ENCODE data around the gene MTX1.
"Not testable (repeated sequence)": the region's sequence is repeated elsewhere in the genome, so short reads cannot be mapped to it uniquely, and the experiment has no call there.

The MTX1 gene

DNA sequence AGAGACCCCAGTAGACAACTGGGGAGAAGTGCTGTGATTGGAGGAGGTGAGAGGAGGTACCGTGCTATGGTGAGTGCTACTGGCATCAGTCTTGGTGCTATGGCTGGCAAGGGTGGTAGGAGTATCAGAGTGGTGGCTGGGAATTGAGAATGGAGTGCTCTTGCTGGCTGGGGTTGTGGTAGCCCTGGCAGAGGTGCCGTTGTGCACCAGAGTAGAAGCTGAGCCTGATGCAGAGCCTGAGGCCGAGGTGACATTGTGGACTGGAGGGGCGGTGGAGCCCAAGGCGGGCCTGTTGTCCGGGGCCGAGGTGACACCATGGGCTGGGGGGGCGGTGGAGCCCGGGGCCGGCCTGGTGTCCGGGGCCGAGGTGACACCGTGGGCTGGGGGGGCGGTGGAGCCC is 20.2 kb upstream of the MTX1 start:
- DNase-seq (ENCODE audit: low spot score), result no peak

DNA sequence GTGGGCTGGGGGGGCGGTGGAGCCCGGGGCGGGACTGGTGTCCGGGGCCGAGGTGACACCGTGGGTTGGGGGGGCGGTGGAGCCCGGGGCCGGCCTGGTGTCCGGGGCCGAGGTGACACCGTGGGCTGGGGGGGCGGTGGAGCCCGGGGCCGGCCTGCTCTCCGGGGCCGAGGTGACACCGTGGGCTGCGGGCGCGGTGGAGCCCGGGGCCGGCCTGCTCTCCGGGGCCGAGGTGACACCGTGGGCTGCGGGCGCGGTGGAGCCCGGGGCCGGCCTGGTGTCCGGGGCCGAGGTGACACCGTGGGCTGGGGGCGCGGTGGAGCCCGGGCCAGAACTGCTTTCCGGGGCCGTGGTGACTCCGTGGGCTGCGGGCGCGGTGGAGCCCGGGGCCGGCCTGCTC is 18.6 kb upstream of the MTX1 start:
- not testable (repeated sequence) for DNase-seq (ENCODE audit: low spot score)

GRCh38 chr1:155191904-155192303 is 16.6 kb upstream of the MTX1 start:
- no peak for DNase-seq (ENCODE audit: low spot score)

- DNase-seq (ENCODE audit: low spot score), result no peak
Observed at GRCh38 chr1:155192346-155193274, 15.9 kb upstream of the MTX1 start.

DNA sequence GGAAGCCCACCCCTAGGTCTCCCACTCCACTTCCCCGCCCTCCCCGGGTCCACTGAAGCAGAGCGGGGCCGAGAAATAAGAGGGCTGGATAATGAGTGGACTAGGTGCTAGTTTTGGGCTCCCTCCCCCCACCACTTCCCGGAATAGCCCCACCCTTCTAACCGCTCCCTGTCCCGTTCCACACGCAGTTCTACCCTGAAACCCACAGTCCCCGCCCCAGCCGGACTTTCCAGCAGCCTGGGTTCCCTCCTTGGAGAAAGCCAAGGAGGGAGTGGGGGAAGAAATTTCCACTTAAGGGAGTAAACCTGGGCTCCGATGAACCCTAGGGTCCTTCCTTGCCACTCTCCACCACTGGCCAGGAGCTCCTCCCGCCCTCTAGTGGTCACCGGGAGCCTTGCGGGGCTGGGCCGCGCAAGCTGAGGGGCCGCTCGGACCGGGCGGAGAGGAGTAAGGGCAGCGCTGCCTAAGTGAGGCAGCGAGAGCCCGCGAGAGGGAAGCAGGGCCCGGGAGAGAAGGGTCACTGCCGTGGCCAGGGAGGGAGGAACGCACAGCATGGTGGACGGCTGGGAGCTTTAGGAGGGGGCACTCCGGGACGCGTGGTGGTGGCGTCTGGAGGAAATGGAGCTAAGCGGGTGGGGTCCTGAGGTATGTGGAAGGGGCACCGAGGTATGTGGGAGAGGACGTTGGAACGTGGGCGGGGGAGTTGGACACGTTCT is 15.1 kb upstream of the MTX1 start:
- DNase-seq (ENCODE audit: low spot score), result no peak

GRCh38 chr1:155193991-155194240 is 14.6 kb upstream of the MTX1 start:
- DNase-seq (ENCODE audit: low spot score), result not testable (repeated sequence)

DNA sequence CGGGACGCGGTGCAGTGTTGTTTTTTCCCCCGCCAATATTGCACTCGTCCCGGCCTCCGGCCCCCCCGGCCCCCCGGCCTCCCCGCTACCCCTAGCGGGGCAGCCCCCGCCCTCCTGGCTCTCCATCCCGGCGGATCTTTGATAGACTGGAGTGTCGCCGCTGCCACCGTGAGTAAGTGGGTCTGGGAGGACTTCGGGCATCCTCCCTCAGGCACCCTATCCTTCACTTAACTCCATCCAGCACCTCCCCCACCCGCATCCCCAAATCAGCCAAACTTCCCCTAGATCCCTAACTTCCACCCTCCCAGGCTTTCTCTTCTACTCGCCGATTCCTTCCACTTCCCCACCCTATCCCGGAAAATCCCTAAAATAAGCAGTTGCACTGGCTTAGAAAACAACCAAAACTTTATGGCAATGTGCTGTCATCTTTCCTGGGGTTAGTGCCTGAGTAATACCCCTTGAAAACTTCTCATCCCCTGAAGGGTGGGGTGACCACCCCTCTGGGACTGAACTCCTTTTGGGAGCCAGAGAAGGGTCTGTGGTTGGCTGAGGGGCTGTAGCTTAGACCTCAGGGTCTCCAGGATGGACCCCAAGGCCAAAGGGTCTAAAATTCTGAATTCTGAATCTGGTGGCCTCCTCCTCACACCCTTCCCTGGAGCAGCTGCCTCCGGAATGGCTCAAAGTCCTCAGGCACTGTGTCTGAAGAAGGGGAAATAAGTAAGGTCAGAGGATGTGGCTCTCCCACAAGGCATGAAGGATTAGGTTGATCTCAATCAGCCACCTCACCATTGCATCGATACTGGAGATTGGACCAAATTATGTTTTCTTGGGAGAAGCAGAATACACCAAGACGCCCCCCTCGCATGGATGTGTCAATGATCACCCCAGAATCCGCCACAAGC is 13.0 kb upstream of the MTX1 start:
- DNase-seq (ENCODE audit: low spot score), result no peak

DNA sequence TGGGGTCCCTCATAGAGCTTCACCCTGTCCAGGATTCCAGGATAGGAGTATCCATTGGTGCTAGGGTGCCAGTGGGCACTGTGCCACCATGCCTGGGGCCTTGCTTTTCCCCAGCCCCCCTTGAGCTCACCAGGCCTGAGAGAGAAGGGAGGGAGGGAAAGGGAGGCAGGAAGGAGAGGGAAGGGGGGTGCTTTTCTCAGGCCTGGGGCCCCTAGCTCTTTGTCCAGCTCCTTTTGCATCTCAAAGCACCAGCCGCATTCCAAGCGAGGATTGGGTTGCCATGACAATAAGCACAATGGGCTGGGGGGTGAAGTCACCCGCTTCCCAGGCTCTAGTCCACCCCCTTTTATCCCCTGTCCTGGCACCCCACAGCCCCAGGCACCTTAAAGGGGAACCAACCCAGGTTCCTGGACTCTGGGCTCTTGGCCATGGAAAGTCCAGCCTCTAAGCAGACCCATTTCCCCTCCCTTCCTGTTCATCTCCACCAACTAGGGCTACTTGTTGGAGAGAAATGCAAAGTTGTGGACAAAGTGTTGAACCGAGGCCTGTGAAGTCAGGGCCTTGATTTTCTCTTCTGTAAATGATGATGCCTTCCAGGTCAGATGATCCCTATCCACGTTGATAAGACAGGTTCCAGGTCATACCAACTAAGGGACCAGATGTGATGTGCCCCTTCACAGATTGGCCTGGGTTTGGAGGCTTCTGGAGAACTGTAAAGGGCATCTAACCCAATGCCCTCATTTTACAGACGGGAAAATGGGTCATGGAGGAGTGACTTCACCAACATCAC is 12.2 kb upstream of the MTX1 start:
- peak; percentile 58 for DNase-seq (ENCODE audit: low spot score)

DNA sequence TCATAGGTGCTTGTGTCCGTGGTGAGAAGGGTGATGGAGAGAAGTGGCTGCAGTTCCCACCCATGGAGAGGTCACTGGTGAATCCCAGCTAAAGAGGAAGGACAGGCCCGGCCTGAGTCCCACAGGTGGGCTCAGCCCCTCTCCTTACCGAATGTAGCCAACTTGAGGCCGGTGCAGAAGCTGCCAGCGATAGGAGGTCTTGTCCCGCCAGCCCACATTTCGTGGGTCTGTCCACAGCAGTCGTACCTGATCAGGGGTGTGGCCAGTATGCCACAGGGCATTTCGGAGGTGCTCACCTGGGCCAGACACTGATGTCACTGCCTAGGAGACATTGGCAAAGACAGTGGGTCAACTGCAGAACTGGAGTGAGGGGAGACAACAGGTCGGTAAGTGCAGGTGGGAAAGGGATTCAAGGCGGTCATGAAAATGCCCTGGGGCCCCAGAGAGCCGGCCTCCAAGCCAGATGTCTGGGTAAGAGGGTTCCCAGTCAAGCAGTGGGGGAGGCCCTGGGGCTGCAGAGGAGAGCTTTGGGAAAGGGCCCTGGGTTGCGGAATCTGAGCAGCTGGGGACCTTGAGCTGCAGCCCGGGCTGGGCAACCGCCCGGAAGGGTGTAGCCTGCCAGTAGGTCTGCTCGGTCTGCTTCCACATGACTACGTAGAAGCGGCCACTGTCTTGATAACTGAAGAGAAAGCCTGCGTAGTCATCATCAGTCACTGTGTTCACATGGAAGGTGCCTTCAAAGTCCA is 11.4 kb upstream of the MTX1 start:
- DNase-seq (ENCODE audit: low spot score), result no peak

GRCh38 chr1:155197901-155198546 is 10.5 kb upstream of the MTX1 start:
- no peak for DNase-seq (ENCODE audit: low spot score)

- DNase-seq (ENCODE audit: low spot score), result no peak
Observed at GRCh38 chr1:155198547-155198906, 10.0 kb upstream of the MTX1 start.

DNA sequence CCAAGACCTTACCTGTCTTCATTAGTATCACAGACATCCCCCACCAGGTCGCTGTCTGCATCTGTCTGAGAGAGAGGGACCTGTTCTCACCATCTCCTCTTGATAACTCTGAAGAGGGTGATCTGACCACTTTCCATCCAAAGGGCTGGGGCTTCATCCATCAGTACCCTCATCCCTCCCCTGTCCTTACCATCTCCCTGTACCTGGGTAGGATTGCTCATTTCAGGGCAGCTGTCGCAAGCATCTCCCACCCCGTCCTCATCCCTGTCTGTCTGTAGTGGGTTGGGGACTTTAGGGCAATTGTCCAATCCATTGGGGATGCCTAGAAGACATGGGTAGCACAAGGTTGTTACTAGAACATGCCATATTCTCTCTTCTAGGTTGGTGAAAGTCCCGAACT is 8.7 kb upstream of the MTX1 start:
- DNase-seq (ENCODE audit: low spot score), result no peak

DNA sequence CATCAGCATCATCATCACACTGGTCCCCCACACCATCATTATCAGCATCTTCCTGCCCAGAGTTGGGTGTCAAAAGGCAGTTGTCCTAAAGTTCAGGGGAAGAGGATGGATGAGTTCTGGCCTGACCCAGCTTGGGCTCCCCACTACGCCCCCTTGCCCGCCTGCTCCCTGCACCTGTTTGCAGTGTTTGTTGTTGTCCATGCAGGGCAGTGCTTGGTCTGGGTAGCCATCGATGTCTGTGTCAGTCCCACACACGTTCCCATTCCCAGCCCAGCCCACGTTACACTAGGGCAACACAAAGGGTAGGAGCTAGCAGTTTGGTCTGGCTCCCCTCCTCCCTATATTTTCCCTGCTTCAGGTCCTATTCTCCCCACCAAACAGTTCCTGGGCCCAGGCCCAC is 7.6 kb upstream of the MTX1 start:
- no peak for DNase-seq (ENCODE audit: low spot score)

- DNase-seq (ENCODE audit: low spot score), result no peak
Observed at GRCh38 chr1:155202198-155202597, 6.3 kb upstream of the MTX1 start.

DNA sequence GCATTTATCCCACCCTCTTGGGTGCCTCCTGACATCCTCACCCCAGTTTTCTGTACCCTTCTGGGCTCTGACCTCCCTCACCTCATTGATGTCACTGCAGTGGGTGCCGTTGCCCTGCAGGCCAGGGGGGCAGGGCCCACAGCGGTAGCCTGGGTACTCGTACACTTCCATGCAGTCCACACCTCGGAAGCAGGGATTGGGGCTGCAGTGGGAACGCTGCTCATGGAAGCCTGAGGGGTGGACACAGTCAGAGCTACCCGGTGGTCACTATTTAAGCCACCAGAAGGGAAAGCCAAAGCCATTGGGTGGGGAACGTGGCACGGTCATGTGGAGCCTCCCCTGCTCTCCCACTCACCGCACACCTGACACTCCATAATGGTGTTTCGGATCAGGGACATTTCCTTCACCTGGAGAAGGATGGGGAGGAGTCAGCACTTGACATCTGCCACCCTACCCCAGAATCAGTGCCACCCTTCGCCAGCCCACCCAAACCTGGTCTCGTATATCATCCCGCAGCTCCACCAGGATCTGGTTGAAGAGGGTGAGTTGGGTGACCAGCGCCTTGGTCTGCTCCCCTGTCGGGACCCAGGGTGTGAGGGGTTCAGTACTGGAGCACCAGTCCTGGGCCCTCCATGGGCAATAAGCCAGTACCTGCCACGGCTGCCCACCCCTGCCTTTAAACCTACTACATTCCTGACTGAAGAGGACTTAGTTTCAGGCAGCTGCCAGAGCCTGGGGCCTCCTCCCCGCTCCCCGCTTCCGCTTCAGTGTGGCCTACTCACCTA is 5.6 kb upstream of the MTX1 start:
- DNase-seq (ENCODE audit: low spot score), result no peak

DNA sequence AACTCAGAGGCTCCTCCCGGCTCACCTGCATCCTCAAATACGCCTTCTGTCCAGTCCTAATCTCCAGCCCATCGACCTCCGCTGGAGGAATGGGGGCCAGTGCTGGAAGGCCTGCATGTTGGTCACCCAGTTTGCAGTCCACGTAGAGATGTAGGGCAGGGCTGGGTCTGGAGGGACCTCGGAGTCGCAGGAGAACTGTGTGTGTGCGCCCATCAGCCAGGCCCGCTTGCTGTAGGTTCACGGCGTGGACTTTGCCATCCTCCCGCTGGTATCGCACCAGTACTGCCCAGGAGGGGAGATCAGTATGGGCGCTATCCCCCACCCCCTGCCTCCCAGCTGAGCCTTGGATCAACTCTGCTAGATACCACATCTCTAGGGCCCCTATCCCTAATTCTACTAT is 3.5 kb upstream of the MTX1 start:
- no peak for DNase-seq (ENCODE audit: low spot score)

GRCh38 chr1:155205969-155206593 is 2.4 kb upstream of the MTX1 start:
- DNase-seq (ENCODE audit: low spot score), result no peak

DNA sequence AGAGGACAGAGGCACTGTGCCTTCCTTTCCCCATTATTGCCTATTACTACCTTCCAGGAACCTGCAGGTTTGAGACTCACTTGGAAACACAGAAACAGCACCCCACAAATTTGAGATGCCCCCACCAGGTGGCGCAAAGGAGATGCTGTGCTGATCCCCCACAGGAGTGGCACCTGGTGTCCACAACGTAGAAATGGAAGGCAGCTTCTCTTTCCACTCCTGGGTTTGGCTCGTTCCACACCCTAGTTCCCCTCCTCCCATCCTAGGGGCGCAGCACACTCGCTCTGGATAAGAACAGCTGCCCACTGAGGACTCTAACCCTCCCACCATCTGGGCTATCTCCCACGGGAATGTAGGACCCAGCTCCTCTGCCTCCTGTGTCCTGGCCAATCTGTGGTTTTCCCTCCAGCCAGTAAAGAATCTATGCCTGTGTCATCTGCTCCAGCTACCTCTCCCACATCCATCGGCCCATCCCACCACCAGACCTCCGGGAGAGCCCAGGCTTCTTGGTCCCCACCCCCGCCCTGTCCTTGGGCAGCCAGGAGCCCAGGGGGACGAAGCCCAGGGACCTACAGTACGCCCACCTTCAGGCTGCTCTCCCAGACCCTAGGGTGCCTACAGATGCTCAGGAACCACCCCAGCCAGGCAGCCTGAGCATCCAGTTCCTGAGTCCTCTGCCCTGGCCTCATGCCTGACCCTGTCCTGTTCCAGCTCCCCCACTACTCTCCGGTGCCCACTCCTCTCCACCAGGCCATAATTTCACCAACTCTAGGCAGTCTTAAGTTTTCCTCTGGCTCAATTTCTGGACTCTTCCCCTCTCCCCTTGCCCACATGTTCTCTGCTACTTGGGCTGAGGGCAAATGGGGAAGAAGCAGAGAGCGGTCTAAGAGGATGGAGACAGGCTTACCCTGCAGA is 1.3 kb upstream of the MTX1 start:
- DNase-seq (ENCODE audit: low spot score), result peak; percentile 73
